SU-DHL-6 (cell line): ENCODE measurements around the gene MRPS15.

Experiments used
- H2AFZ ChIP-seq: fragments of 200-600 bp; sonication (generic); 2 replicates; pipeline ENCODE4 v1.6.1; 2014; ENCODE audit warnings: low read depth, mild to moderate bottlenecking, moderate library complexity, mixed read lengths, antibody characterized with exemption, low read length; ENCODE audit not compliant: severe bottlenecking
- H3F3A ChIP-seq: fragments of 200-600 bp; shearing (Covaris generic); 2 replicates; pipeline ENCODE4 v1.6.0; 2016; ENCODE audit warnings: antibody characterized with exemption, mild to moderate bottlenecking; ENCODE audit not compliant: insufficient read depth
- H3K27ac ChIP-seq: fragments of 200-600 bp; sonication (generic); 2 replicates; pipeline ENCODE4 v1.5.1; 2016; ENCODE audit warnings: low read depth, mild to moderate bottlenecking, low read length, moderate library complexity, mixed read lengths
- H3K27me3 ChIP-seq: fragments of 200-600 bp; sonication (generic), shearing (Covaris generic); 2 replicates; pipeline ENCODE4 v1.6.0; 2014; ENCODE audit warnings: mild to moderate bottlenecking, low read length
- H3K36me3 ChIP-seq: fragments of 200-600 bp; sonication (generic); 2 replicates; pipeline ENCODE4 v1.6.1; 2014; ENCODE audit warnings: mild to moderate bottlenecking, low read length, mixed read lengths
- H3K4me2 ChIP-seq: fragments of 300-600, 200-600 bp; shearing (Covaris generic), sonication (generic); 2 replicates; pipeline ENCODE4 v1.6.0; 2014; ENCODE audit warnings: low read length, low read depth, mild to moderate bottlenecking; ENCODE audit not compliant: poor library complexity, severe bottlenecking
- H3K4me3 ChIP-seq: fragments of 200-600 bp; sonication (generic); 2 replicates; pipeline ENCODE4 v1.5.1; 2014; ENCODE audit warnings: antibody characterized with exemption, low read length, mild to moderate bottlenecking, mixed read lengths; ENCODE audit not compliant: insufficient read depth, poor library complexity, severe bottlenecking
- H3K79me2 ChIP-seq: fragments of 200-600 bp; sonication (generic); 2 replicates; pipeline ENCODE4 v1.6.1; 2014; ENCODE audit warnings: mild to moderate bottlenecking, low read length, moderate library complexity; ENCODE audit not compliant: insufficient read depth
- H3K9ac ChIP-seq: fragments of 200-600 bp; sonication (generic); 2 replicates; pipeline ENCODE4 v1.7.0; 2014; ENCODE audit warnings: mild to moderate bottlenecking, low read length
- H3K9me2 ChIP-seq: fragments of 200-600 bp; sonication (generic); replicated peaks from 2 replicates; pipeline ENCODE4 v1.6.1; 2014; ENCODE audit warnings: low read length; ENCODE audit not compliant: insufficient read depth
- H3K9me3 ChIP-seq: fragments of 200-600 bp; sonication (generic); 2 replicates; pipeline ENCODE4 v1.6.1; 2014; ENCODE audit warnings: low read length, mixed read lengths; ENCODE audit not compliant: insufficient read depth
- H4K20me1 ChIP-seq: fragments of 200-600 bp; sonication (generic); 2 replicates; pipeline ENCODE4 v1.6.1; 2014; ENCODE audit warnings: low read depth, mild to moderate bottlenecking, antibody characterized with exemption, low read length, moderate library complexity, mixed read lengths
- EZH2phosphoT487 ChIP-seq: fragments of 200-600 bp; sonication (generic), shearing (Covaris generic); conservative IDR thresholded peaks from 2 replicates; pipeline ENCODE4 v1.6.1; 2018; ENCODE audit warnings: mild to moderate bottlenecking, antibody characterized with exemption, low read length, moderate library complexity, mixed read lengths
- TF ChIP-seq, protein P1 (sequence below): fragments of 200-600 bp; sonication (generic); IDR thresholded peaks from one replicate; pipeline ENCODE4 v1.5.1; 2017; ENCODE audit warnings: antibody characterized with exemption, mild to moderate bottlenecking, low read length, moderate library complexity; ENCODE audit not compliant: insufficient read depth, poor library complexity, severe bottlenecking

The MRPS15 gene

DNA sequence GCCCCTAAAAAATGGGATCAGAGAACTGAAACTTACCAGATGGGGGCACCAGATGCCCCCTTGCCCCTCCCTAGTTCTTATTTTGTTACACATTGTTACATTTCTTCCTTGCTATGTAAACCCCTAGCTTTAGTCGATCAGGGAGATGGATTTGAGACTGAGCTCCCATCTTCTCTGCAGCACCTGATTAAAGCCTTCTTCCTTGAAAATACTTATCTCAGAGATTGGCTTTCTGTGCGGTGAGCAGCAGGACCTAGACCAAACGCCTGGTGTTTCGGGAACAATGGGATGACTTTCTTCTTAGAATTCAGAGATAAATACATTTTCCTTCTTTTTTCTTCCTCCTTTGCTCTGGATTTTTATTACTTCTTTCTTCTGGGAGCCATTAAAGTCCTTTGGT lies 49.8 kb downstream of the MRPS15 start:
- Histone ChIP-seq H2AFZ (no peak overlapping the region), H3K27ac (no peak overlapping the region), H4K20me1 (no peaks in the 10 kb centered on the region), H3K79me2 (no peaks in the 10 kb centered on the region), H3F3A (no peaks in the 10 kb centered on the region), H3K4me2 (no peak overlapping the region), H3K4me3 (no peak overlapping the region), H3K9me2 (no peaks in the 10 kb centered on the region), H3K27me3 (no peaks in the 10 kb centered on the region), H3K36me3 (no peaks in the 10 kb centered on the region), H3K9me3 (no peaks in the 10 kb centered on the region), H3K9ac (no peak overlapping the region)
- no peak for TF ChIP-seq EZH2phosphoT487
- TF ChIP-seq, protein P1, sequence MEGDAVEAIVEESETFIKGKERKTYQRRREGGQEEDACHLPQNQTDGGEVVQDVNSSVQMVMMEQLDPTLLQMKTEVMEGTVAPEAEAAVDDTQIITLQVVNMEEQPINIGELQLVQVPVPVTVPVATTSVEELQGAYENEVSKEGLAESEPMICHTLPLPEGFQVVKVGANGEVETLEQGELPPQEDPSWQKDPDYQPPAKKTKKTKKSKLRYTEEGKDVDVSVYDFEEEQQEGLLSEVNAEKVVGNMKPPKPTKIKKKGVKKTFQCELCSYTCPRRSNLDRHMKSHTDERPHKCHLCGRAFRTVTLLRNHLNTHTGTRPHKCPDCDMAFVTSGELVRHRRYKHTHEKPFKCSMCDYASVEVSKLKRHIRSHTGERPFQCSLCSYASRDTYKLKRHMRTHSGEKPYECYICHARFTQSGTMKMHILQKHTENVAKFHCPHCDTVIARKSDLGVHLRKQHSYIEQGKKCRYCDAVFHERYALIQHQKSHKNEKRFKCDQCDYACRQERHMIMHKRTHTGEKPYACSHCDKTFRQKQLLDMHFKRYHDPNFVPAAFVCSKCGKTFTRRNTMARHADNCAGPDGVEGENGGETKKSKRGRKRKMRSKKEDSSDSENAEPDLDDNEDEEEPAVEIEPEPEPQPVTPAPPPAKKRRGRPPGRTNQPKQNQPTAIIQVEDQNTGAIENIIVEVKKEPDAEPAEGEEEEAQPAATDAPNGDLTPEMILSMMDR: no peak

GRCh38 chr1:36411674-36412648 lies 52.2 kb downstream of the MRPS15 start:
- Histone ChIP-seq H2AFZ (no peak overlapping the region), H3K9ac (no peak overlapping the region), H3K4me3 (no peak overlapping the region), H3K4me2 (no peak overlapping the region), H3K9me3 (no peaks in the 10 kb centered on the region), H3F3A (no peaks in the 10 kb centered on the region), H3K79me2 (no peaks in the 10 kb centered on the region), H3K9me2 (no peaks in the 10 kb centered on the region), H3K27ac (no peak overlapping the region), H3K27me3 (no peaks in the 10 kb centered on the region), H4K20me1 (no peaks in the 10 kb centered on the region), H3K36me3 (no peaks in the 10 kb centered on the region)
- TF ChIP-seq EZH2phosphoT487: no peak
- TF ChIP-seq, protein P1: no peak

DNA sequence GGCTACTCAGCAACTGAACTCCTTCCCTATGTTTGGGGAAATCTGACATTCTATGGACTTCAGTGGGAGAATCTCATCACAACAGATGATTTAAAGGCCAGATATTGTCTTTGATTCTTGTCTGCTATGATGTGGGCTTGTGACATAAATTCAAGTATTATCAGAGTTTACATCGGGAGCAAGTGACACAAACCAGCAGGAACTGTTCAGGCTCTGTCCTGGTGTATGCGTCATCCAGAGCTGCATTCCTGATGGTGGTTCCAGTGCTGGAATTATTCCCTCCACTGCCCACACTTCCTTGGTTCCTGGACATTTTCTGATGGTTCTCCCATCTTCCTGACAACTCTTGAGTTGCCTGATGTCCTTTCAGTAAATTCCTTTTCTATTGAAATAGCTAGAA lies 55.7 kb downstream of the MRPS15 start:
- no peaks in the 10 kb centered on the region for H3K9me3 ChIP-seq
- no peak overlapping the region for H3K4me2 ChIP-seq
- no peak overlapping the region for H3K27ac ChIP-seq
- H3K79me2 ChIP-seq: no peaks in the 10 kb centered on the region
- no peak overlapping the region for H2AFZ ChIP-seq
- no peak overlapping the region for H3K9ac ChIP-seq
- TF ChIP-seq, protein P1: no peak
- TF ChIP-seq EZH2phosphoT487: no peak
- no peaks in the 10 kb centered on the region for H3K9me2 ChIP-seq
- no peaks in the 10 kb centered on the region for H4K20me1 ChIP-seq
- no peaks in the 10 kb centered on the region for H3K36me3 ChIP-seq
- H3K27me3 ChIP-seq: no peaks in the 10 kb centered on the region
- no peaks in the 10 kb centered on the region for H3F3A ChIP-seq
- no peak overlapping the region for H3K4me3 ChIP-seq
